WERI-Rb-1 (cell line): Measurements from ENCODE around the gene STAC2.

Source experiments
- DNase-seq: peaks from one replicate; pipeline ENCODE4 v3.0.0-alpha.2; 2020
- H3K27ac ChIP-seq: fragments of 250-450 bp; sonication (Bioruptor Pico); 2 replicates; pipeline ENCODE4 v1.5.1; 2020; ENCODE audit warnings: mild to moderate bottlenecking, moderate library complexity
- H3K27me3 ChIP-seq: fragments of 250-450 bp; sonication (Bioruptor Pico); 2 replicates; pipeline ENCODE4 v1.5.1; 2021; ENCODE audit warnings: mild to moderate bottlenecking, low read depth, moderate library complexity; ENCODE audit not compliant: insufficient read depth, severe bottlenecking
- H3K36me3 ChIP-seq: fragments of 250-450 bp; sonication (Bioruptor Pico); 2 replicates; pipeline ENCODE4 v1.5.1; 2020; ENCODE audit warnings: mild to moderate bottlenecking, moderate library complexity
- H3K4me3 ChIP-seq: 2 replicates; pipeline ENCODE4 v1.5.1; 2011; ENCODE audit warnings: low read depth, mild to moderate bottlenecking, control low read depth, low read length
- H3K9me3 ChIP-seq: fragments of 250-450 bp; sonication (Bioruptor Pico); 2 replicates; pipeline ENCODE4 v1.5.1; 2021; ENCODE audit warnings: mild to moderate bottlenecking, moderate library complexity; ENCODE audit not compliant: severe bottlenecking
- TF ChIP-seq, protein P1 (sequence below): IDR thresholded peaks from 2 replicates; pipeline ENCODE4 v1.5.1; 2011; ENCODE audit warnings: low read depth, mild to moderate bottlenecking, control low read depth, inconsistent platforms, low read length

The STAC2 gene

GRCh38 chr17:39193346-39193745, 32.4 kb downstream of the STAC2 start:
- TF ChIP-seq, protein P1, sequence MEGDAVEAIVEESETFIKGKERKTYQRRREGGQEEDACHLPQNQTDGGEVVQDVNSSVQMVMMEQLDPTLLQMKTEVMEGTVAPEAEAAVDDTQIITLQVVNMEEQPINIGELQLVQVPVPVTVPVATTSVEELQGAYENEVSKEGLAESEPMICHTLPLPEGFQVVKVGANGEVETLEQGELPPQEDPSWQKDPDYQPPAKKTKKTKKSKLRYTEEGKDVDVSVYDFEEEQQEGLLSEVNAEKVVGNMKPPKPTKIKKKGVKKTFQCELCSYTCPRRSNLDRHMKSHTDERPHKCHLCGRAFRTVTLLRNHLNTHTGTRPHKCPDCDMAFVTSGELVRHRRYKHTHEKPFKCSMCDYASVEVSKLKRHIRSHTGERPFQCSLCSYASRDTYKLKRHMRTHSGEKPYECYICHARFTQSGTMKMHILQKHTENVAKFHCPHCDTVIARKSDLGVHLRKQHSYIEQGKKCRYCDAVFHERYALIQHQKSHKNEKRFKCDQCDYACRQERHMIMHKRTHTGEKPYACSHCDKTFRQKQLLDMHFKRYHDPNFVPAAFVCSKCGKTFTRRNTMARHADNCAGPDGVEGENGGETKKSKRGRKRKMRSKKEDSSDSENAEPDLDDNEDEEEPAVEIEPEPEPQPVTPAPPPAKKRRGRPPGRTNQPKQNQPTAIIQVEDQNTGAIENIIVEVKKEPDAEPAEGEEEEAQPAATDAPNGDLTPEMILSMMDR, result no peak
- no peak for DNase-seq
- Histone ChIP-seq H3K36me3 (peaks cover 37% of the 10 kb centered on the region), H3K27ac (no peak overlapping the region), H3K4me3 (no peak overlapping the region), H3K27me3 (no peaks in the 10 kb centered on the region), H3K9me3 (no peaks in the 10 kb centered on the region)

- TF ChIP-seq, protein P1, result no peak
- Histone ChIP-seq H3K4me3 (no peak overlapping the region), H3K9me3 (no peaks in the 10 kb centered on the region), H3K36me3 (peaks cover 37% of the 10 kb centered on the region), H3K27ac (no peak overlapping the region), H3K27me3 (no peaks in the 10 kb centered on the region)
- no peak for DNase-seq
Observed at GRCh38 chr17:39192901-39193300, 32.8 kb downstream of the STAC2 start.

- H3K27me3 ChIP-seq, result no peaks in the 10 kb centered on the region
- no peak for DNase-seq
- H3K36me3 ChIP-seq, result peaks cover 42% of the 10 kb centered on the region
Observed at GRCh38 chr17:39191750-39192510, 33.8 kb downstream of the STAC2 start.

GRCh38 chr17:39187152-39187830, 38.5 kb downstream of the STAC2 start:
- Histone ChIP-seq H3K36me3 (peaks cover 46% of the 10 kb centered on the region), H3K4me3 (no peak overlapping the region), H3K27ac (no peak overlapping the region), H3K9me3 (no peaks in the 10 kb centered on the region), H3K27me3 (no peaks in the 10 kb centered on the region)
- DNase-seq, result no peak
- TF ChIP-seq, protein P1, result no peak

More at GRCh38 chr17:39191750-39192510, 33.8 kb downstream of the STAC2 start:
- H3K9me3 ChIP-seq, result no peaks in the 10 kb centered on the region
- TF ChIP-seq, protein P1, result no peak
- H3K4me3 ChIP-seq, result no peak overlapping the region
- H3K27ac ChIP-seq, result no peak overlapping the region

DNA sequence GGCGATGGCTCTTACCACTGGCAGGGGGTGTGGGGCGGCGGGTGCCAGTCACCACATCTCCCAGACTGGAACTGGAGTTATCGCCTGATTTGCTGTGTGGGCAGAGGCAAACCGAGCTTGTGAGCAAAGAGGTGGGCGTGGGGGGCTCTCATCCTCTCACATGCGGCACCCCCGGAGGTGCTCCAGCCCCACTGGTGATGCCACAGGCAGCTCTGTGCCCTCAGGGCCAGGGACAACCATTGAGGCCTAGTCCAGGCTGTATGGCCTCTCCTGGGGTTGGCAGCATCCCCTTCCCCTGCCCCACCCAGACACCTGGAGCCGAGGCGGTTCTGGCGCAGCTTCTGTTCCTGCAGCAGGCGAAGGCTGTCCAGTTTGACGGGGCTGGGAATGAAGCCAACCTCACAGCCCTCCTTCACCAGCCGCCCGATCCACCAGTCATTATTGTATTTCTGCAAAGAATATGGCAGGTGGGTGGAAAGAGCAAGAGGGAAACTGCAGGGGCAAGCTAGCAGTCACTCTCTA, 39.2 kb downstream of the STAC2 start:
- TF ChIP-seq, protein P1, result no peak
- Histone ChIP-seq H3K4me3 (no peak overlapping the region), H3K36me3 (peaks cover 46% of the 10 kb centered on the region), H3K9me3 (no peaks in the 10 kb centered on the region), H3K27ac (no peak overlapping the region), H3K27me3 (no peaks in the 10 kb centered on the region)
- no peak for DNase-seq
